HUES48 (cell line): ENCODE results near the gene CUTC.

ENCODE experiments used
- H3K27ac ChIP-seq: one replicate; pipeline ENCODE4 v1.7.0; 2013; ENCODE audit warnings: low read depth, low read length, inconsistent platforms
- H3K27me3 ChIP-seq: 2 replicates; pipeline ENCODE4 v1.6.1; 2013; ENCODE audit warnings: mild to moderate bottlenecking, low read length; ENCODE audit not compliant: control insufficient read depth, insufficient read depth
- H3K36me3 ChIP-seq: 2 replicates; pipeline ENCODE4 v1.6.1; 2013; ENCODE audit warnings: low read length; ENCODE audit not compliant: control insufficient read depth, insufficient read depth
- H3K4me1 ChIP-seq: 2 replicates; pipeline ENCODE4 v1.6.1; 2013; ENCODE audit warnings: mild to moderate bottlenecking, low read length; ENCODE audit not compliant: control insufficient read depth, insufficient read depth
- H3K4me3 ChIP-seq: 2 replicates; pipeline ENCODE4 v1.5.1; 2013; ENCODE audit warnings: mild to moderate bottlenecking, low read depth, low read length
- H3K9ac ChIP-seq: 2 replicates; pipeline ENCODE4 v1.6.1; 2013; ENCODE audit warnings: mild to moderate bottlenecking, low read depth, low read length, moderate library complexity
- H3K9me3 ChIP-seq: 2 replicates; pipeline ENCODE4 v1.6.1; 2013; ENCODE audit warnings: low read length; ENCODE audit not compliant: control insufficient read depth, insufficient read depth

CUTC gene, protein sequence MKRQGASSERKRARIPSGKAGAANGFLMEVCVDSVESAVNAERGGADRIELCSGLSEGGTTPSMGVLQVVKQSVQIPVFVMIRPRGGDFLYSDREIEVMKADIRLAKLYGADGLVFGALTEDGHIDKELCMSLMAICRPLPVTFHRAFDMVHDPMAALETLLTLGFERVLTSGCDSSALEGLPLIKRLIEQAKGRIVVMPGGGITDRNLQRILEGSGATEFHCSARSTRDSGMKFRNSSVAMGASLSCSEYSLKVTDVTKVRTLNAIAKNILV

GRCh38 chr10:99732033-99732842 is at the start of gene CUTC, which contains the start of gene COX15:
CUTC (plus strand) TSS chr10:99732234; CDS start chr10:99732349, 115 bp downstream.
COX15 (minus strand) TSS chr10:99732127; CDS start chr10:99732049, 78 bp downstream.
- Histone ChIP-seq H3K4me1 (peaks cover 4% of the 10 kb centered on the region; the same call in 1 of the 2 replicates), H3K9ac (peak within 1 kb of the TSS; percentile 88), H3K9me3 (no peaks in the 10 kb centered on the region), H3K36me3 (peaks cover 42% of the 10 kb centered on the region), H3K4me3 (peak within 1 kb of the TSS; percentile 98), H3K27me3 (no peaks in the 10 kb centered on the region), H3K27ac (peak within 1 kb of the TSS; percentile 96)

DNA sequence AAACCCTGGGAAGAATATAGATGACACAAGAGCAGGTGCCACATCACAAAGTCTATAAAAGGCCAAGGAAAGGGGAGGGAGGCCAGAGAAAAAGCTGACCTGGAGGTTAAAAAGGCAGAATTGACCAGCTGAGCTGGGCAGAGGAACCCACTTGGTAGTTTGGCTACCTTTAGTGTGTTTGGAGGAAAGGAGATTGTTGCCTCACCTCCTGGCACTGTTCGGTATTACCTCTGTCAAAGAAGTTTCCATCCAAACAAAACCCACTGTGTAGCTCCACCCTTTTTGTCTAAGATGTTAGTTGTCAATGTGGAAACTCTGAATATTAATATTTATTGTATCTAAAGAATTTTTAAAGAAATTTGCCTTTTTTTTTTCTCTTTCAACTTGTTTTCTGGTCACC is 49.3 kb upstream of the CUTC start:
- Histone ChIP-seq H3K9ac (no peak overlapping the region), H3K27me3 (no peaks in the 10 kb centered on the region), H3K27ac (no peak overlapping the region), H3K36me3 (peaks cover 33% of the 10 kb centered on the region), H3K4me1 (no peaks in the 10 kb centered on the region), H3K9me3 (no peaks in the 10 kb centered on the region), H3K4me3 (no peak overlapping the region)

DNA sequence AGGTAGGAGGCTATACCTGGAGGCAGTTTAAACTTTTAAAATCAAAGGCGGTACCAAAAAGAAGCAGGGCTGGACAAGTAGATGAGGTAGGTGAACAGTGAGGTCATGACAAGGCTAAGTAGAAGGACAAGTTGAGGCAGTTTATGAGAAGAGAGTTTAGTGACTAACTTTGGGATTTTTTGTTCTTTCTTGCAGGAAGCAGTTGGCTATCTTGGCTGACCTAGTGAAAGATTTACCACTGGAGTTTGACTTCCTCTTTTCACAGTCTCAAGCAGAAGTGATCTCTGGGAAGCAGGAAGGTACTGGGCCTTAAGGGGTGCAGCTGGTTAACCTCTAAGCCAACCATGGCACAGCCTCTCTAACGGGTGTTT is 46.5 kb upstream of the CUTC start:
- no peaks in the 10 kb centered on the region for H3K9me3 ChIP-seq
- no peaks in the 10 kb centered on the region for H3K4me1 ChIP-seq
- H3K27me3 ChIP-seq, result no peaks in the 10 kb centered on the region
- no peak overlapping the region for H3K4me3 ChIP-seq
- no peak overlapping the region for H3K9ac ChIP-seq
- H3K36me3 ChIP-seq, result peaks cover 25% of the 10 kb centered on the region
- H3K27ac ChIP-seq, result no peak overlapping the region

- no peaks in the 10 kb centered on the region for H3K27me3 ChIP-seq
- no peak overlapping the region for H3K27ac ChIP-seq
- peaks cover 27% of the 10 kb centered on the region for H3K36me3 ChIP-seq
- no peak overlapping the region for H3K9ac ChIP-seq
- H3K4me3 ChIP-seq, result no peak overlapping the region
- H3K4me1 ChIP-seq, result no peaks in the 10 kb centered on the region
- H3K9me3 ChIP-seq, result no peaks in the 10 kb centered on the region
Measured at GRCh38 chr10:99689461-99689860, 42.6 kb upstream of the CUTC start.

DNA sequence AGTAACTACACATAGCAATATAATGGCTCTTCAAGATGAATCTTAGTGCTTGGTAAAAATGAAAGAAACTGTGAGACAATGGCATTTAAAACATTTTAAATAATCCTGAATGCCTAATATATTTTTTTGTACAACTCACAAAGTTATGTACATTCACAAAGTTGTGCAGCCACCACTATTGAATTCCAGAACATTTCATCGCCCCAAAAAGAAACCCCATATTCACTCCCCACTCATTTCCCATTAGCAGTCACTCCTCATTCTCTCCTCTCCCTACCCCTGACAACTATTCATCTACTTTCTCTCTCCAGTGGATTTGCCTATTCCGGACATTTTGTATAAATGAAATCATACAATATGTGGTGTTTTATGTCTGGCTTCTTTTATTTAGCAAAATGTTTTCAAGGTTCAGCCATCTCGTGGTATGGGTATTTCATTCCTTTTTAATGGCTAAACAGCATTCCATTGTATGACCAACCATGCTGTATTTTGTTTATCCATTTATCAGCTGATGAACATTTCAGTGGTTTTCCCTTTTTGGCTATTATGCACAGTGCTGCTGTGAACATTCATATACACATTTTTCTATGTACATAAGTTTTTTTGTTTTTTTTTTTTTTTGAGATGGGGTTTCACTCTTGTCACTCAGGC is 38.0 kb upstream of the CUTC start:
- no peak overlapping the region for H3K9ac ChIP-seq
- H3K27me3 ChIP-seq, result no peaks in the 10 kb centered on the region
- no peak overlapping the region for H3K4me3 ChIP-seq
- H3K36me3 ChIP-seq, result peaks cover 59% of the 10 kb centered on the region
- no peaks in the 10 kb centered on the region for H3K9me3 ChIP-seq
- H3K4me1 ChIP-seq, result no peaks in the 10 kb centered on the region
- no peak overlapping the region for H3K27ac ChIP-seq

- H3K4me3 ChIP-seq, result no peak overlapping the region
- H3K36me3 ChIP-seq, result peaks cover 72% of the 10 kb centered on the region
- no peaks in the 10 kb centered on the region for H3K9me3 ChIP-seq
- no peak overlapping the region for H3K9ac ChIP-seq
- no peaks in the 10 kb centered on the region for H3K27me3 ChIP-seq
- no peak overlapping the region for H3K27ac ChIP-seq
- no peaks in the 10 kb centered on the region for H3K4me1 ChIP-seq
Measured at GRCh38 chr10:99695761-99696160, 36.3 kb upstream of the CUTC start.

DNA sequence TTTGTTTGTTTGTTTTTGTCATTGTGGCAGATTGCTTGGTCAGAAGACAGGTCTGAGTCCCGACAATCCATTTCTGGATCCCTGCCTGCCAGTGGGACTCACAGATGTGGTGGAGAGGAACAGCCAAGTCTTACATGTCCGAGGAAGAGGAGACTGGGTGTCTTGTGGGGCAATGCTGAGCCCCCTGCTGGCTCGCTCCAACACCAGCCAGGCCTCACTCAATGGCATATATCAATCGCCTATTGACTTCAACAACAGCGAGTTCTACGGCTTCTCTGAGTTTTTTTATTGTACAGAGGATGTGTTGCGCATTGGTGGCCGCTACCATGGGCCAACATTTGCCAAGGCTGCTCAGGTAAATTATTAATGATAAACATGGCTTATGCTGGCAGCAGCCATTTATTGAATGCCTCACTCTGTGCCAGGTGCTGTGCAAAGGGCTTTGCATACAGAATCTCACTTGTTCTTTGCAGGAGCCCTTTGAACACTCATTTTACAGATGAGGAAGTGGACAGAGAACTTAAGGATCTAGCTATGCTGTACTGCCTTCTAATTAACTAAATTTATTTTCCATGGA is 33.4 kb upstream of the CUTC start:
- no peak overlapping the region for H3K9ac ChIP-seq
- no peak overlapping the region for H3K4me3 ChIP-seq
- no peaks in the 10 kb centered on the region for H3K4me1 ChIP-seq
- no peaks in the 10 kb centered on the region for H3K9me3 ChIP-seq
- H3K27ac ChIP-seq, result no peak overlapping the region
- peaks cover 69% of the 10 kb centered on the region for H3K36me3 ChIP-seq
- H3K27me3 ChIP-seq, result no peaks in the 10 kb centered on the region

DNA sequence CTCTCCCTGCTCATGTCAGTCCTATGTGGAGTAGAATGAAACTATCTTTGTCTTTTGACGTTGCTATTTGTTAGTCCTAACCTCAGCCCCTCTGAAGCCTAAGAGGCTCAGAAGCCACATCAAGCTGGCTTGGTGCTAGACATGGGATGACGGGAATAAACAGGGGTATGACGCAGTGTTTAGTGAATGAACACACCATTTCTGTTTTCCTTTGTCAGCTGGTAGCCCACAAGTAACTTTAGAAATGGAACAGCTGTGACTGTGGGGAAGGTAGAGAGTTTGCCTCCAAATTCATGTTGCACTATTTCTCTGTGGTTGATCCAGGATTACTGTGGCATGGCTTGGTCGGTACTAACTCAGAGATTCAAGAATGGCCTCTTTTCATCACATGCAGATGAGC is 31.4 kb upstream of the CUTC start:
- no peak overlapping the region for H3K9ac ChIP-seq
- peaks cover 84% of the 10 kb centered on the region for H3K36me3 ChIP-seq
- no peak overlapping the region for H3K4me3 ChIP-seq
- H3K27ac ChIP-seq, result no peak overlapping the region
- H3K9me3 ChIP-seq, result no peaks in the 10 kb centered on the region
- H3K4me1 ChIP-seq, result no peaks in the 10 kb centered on the region
- H3K27me3 ChIP-seq, result no peaks in the 10 kb centered on the region

DNA sequence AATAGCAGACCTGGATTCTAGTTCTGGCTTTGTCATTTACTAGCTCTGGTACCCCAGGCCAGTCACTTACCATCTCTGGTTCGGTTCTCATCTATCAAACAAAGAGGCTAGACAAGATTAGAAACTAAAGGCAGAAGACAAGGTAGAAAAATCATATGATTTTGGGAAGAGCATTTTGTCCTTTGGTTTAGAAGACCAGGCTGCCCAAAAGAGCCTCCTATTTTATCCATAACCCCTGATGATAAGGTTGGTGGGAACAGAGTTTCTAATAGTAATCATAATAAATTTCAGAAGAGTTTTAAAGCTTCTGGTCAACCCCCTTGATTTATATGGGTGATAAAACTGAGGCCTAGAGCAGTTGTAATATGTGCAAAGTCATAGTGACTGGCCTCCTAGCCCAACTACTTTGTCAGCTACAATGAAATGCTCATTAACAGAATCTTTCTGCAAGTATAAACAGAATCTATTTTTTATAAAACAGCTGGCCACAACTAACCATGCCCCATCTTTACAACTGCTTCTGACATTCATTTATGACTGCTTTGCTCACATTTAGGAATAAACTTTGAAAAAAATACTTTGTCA is 23.5 kb upstream of the CUTC start:
- Histone ChIP-seq H3K27ac (no peak overlapping the region), H3K9ac (no peak overlapping the region), H3K4me1 (no peaks in the 10 kb centered on the region), H3K27me3 (no peaks in the 10 kb centered on the region), H3K36me3 (peaks cover 79% of the 10 kb centered on the region), H3K4me3 (no peak overlapping the region), H3K9me3 (no peaks in the 10 kb centered on the region)

DNA sequence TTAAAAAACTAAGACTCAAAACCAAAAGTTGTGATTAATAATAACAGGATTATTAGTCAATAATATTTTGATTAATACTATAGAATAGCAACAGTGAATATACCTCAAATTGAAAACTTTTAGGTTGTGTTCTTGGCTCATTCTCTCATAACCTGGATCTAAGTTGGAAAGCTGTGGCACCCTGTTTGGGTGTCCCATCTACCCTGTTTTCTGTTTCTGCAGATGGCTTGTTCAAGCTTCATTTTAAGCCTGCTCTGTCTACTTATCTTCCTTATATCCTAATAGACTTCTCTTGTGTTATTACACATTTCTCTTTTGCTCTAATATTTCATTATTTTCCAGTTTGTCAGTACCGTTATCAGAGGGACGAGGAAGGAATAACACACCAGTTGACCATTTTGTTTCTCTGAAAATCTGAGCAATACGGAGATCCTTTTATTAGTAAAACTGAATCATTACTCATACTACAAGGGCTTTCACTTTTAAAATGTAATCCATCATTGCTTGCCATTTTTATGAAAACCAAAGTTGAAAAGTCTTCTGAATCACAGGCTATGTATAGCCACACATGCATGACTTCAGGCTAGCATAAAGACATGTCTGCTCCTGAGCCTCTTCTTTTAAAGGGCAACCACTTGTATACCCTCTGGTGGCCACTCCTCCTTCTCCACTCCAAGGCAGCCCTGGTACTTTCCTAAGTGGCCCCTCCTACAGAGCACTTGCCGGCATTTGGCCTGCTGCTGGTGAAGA is 22.4 kb upstream of the CUTC start:
- H3K9me3 ChIP-seq, result no peaks in the 10 kb centered on the region
- H3K4me3 ChIP-seq, result no peak overlapping the region
- peaks cover 77% of the 10 kb centered on the region for H3K36me3 ChIP-seq
- H3K9ac ChIP-seq, result no peak overlapping the region
- H3K27ac ChIP-seq, result no peak overlapping the region
- no peaks in the 10 kb centered on the region for H3K4me1 ChIP-seq
- no peaks in the 10 kb centered on the region for H3K27me3 ChIP-seq
